ENCODE results near the gene DHRS2.
"Not testable (repeated sequence)": the region's sequence is repeated elsewhere in the genome, so short reads cannot be mapped to it uniquely, and the experiment has no call there.

DHRS2 gene

DNA sequence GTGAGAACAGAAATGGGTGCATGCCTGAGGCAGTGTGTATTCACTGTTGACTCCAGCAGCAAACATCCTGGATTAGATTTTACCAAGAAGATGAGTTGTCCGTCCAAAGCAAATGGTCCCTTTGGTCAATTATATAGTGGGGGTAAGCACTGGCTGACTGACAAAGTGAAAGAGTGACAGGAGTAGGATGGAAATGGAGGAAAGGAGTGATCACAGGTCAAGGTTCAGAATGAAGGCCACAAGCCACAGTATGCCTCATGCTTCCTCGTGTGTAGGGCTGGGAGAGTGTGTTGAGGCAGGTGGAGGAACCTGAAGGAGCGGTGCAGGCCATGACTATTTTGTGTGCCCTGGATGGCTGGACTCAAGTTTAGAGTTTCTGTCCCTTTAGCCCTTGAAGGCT is 14.3 kb downstream of the DHRS2 start:
- DNase-seq = no peak

DNA sequence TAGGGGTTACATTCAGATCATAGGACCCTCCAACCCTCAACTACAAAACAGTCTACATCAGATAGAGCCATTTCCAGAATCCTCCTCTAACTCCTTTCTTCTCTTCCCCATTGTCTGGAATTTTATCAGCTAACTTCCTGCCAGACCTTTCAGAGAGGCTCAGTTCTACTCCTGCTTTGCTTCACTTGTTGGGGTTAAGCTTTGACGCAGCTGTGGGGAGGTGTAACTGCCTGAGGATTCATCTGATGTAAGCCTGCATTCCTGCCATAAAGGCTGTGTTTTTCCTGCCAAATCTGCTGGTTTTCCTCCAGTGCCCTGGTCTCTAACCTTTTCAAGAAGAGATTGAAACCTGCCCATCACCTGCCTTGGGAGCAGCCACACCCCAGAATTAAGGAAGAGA is 16.9 kb downstream of the DHRS2 start:
- no peak for DNase-seq

DNA sequence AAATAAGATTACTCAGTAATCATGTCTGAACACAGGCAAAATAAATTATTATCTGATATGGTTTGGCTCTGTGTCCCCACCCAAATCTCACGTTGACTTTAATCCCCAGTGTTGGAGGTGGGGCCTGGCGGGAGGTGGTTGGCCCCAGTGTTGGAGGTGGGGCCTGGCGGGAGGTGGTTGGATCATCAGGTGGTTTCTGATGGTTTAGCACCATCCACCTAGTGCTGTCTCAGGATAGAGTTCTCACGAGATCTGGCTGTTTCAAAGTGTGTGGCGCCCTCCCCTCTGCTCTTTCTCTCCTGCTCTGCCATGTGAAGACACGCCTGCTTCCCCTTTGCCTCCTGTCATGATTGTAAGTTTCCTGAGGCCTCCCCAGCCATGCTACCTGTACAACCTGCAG is 18.1 kb downstream of the DHRS2 start:
- DNase-seq = no peak

DNA sequence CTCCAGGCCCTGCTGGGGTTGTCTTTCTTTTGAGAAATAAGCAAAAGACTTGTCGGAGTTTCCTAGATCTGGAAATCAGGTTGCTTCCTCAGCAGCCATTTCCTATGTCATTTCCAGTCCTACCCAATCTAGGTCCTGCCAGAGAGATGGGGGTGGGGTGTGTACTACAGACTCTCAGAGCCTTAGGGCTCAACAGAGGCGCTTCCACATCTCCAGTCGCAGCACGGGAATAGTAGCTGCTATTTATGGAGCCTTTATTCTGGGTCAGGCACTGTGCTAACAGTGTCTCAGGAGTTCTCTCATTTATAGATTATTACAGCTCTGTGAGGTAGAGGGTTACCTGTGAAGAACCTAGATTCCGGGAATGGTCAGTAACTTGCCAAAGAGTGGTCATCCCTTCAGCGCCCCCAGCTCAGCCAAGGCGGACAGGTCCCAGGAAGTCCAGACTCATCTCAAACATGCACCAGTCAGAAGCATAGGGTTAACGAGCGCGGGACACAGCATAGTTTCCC is 21.9 kb downstream of the DHRS2 start:
- no peak for DNase-seq

DNA sequence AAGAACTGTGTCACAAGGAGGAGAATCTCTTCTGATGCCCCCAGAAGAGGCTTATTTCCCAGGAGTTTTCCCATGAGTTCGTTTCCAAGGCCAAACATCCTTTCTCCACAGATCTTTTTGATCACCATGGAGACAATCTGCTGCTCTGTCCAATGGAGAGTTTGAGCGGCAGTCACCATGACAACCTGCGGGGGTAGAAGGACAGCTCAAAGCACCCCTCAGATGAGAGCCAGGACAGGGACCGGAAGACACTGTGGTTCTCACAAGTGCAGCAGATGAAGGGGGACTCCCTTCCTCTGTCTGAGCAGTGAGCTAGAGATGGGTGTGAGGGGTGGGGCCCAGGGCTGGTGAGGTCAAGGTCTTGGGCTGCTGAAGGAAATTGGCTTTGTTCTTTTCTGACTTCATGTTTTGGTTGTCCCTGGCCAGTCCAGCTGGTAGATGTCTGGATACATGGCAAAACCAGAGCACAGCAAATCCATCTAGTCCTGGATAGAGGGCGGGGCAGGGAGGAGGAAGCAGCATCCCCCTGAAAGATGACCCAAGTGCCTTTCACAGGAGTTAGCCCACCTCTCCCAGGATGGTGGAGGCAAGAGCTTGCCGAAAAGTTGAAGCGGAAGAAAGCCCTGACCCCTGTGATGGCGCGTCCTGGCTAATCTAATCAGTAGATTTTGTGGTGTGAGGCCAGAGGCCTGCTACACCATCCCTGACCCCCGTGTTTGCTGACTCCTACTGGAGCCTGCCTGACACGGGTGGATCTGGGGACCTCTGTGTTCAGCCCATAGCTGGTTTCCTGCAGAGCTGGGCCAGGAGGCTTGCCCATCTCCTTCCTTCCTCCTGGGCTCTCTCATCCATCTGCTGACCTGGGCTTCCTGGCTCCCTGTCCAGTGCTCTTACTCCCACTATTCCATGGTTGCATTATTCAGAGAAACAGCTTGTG is 24.4 kb downstream of the DHRS2 start:
- no peak for DNase-seq

DNA sequence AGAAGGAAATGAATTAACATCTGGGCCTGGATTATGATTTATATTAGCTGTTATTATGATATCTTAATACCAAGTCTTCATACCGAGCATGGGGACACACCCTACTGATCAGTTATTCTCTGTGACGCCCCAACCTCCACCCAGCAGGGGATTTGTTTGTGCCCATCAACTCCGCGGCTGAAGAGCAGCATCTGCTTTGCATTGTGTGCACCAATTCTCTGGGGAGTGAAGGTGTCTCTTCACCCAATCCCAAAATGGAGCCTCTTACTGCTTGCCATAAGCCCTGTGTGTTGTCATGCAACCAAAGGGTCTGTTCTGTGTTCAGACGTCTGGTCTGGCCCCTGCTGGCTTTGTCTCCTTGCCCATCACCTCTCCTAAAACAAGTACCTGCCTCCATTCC is 25.4 kb downstream of the DHRS2 start:
- DNase-seq = no peak

DNA sequence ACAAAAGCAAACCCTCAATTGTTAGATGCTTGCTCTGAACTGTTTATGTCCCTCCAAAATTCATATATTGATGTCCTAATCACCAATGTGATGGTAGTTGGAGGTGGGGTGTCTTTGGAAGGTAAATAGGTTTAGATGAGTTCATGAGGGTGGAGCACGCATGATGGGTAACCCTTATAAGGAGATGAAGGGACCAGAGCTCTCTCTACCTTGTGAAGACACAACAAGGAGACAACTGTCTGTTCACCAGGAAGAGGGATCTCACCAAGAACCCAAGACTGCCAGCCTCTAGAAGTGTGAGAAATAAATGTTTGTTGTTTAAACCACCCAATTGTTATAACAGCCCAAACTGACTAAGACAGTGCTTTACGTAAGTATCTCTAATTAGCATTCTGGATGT is 27.0 kb downstream of the DHRS2 start:
- DNase-seq = no peak

DNA sequence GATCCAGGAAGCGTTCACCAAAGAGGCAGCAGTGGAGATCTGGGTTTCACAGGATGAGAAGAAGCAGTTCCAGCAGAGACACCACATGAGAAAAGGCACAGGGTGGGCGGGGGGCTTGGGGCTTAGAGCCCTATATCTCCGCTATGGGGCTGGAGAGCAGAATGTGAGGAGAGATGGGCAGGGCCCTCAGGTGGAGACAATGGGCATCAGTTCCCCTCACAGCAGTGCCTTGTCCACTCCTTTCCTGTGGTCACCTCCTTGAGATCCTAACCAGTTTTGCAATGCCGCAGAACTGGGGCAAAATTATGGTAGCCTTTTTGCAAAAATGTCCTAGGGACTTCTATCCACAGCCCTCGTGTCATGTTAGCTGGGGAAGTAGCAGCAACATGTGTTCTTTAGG is 27.5 kb downstream of the DHRS2 start:
- DNase-seq = no peak

DNA sequence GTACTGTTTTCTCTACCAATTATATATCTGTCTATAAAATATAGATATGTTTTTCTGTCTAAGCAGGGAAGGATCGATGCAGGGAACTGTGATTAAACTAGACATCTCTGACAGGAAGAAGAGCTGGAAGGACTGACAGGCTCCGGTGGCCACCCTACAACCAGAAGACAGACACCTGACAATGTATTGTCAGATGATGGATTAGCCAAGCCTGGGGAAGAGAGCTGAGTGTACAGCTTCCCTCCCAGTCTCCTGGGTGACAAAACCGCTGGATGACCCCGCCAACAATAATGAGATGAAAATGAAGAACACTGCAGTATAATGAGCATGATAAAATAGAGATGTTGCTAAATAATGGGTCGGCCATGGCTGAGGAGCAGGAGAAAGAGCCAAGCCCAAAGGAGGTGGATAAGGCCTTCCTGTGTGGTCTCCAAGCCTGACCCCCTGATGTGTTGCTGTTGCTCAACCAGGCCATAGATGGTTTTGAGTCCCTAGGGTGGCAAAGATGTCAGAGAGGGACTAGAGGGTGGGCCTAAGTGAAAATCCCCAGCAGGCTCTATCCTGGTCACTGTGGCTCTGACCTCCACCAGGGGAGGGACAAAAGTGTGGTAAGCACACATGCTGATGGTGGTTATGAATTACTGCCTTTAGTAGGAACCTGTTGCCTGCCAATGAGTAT is 28.2 kb downstream of the DHRS2 start:
- no peak for DNase-seq

DNA sequence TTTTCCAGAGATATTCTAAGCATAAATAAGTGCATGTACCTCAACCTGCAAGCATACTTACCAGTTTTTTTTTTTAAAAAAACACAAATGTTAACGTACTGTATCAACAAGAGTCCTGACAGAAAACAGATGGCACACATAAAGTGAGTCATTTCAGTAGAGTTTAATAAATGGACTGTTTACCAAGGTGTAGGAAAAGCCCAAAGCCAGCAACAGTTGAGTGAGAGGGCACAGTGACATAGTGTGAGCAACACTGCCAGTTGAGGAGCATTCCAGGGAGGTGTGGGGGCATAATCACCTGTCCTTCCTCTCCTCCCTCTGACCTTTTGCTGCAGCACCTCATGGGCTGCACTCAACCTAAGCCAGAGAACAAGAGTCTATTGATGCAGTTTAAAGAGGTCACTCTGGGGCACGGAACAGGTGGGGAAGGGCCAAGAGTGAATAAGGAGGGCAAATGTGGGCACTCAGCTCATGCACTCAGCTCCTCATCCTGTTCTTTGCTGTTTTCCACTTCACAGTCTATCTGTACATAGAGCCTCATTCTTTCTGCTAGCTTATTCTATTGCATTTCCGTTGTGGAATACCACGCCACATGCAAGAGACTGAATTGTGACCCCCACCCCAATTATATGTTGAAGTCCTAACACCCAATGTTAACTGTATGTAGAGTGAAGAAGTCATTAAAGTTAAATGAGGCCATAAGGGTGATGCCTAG is 29.3 kb downstream of the DHRS2 start:
- DNase-seq = no peak

DNA sequence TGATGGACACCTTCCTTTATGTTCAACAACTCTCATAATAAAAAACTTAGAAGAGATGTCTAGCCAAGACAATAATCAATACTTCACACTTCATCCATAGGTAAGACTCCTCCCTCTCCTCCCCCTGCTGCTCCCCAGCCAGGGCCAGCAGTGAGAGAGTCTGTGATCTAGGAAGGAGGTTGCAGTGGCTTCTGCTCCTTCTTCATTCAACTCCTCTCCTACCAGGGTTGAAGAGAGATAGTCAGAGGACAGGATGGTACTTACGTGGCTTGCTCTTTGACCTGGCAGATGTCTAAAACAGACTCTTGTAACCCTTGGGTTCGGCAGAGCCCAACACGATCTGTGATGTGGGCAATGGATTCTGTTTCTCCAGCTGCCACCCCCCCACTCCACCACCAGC is 31.0 kb downstream of the DHRS2 start:
- DNase-seq = no peak

DNA sequence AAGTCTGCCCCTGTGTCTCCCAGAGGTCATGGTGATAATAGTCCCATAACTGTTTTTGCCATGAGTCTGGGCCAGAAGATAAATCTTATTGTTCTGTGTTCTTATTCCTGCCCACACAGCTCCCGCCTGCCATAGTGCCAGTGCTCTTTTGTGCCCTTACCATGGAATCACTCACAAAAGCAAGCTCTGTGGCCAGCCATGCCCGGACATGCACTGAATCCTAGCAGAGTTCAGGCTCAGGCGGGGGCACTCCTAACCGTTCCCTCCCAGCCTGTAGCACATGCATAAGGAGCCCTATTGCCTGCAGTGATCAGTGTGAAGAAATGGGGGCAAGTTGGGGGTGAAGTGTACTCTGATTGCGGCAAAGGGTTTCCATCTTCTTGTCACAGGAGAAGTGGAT is 33.3 kb downstream of the DHRS2 start:
- DNase-seq = no peak

DNA sequence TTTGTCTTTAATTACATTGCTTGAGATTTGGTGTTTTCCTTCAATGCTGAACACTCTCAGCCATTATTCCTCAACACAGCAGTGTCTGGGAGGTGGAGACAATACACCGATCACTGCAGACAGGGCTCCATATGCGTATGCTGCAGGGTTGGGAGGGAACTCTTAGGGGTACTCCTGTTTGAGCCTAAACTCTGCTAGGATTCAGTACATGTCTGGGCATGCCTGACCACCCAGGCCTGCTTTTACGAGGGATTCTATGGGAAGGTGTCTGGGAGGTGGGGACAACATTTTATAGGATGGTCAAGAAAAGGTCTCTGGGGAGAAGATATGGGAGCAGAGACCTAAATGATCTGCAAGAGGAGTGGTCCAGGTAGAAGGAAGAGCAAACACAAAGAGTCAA is 34.3 kb downstream of the DHRS2 start:
- DNase-seq = no peak

DNA sequence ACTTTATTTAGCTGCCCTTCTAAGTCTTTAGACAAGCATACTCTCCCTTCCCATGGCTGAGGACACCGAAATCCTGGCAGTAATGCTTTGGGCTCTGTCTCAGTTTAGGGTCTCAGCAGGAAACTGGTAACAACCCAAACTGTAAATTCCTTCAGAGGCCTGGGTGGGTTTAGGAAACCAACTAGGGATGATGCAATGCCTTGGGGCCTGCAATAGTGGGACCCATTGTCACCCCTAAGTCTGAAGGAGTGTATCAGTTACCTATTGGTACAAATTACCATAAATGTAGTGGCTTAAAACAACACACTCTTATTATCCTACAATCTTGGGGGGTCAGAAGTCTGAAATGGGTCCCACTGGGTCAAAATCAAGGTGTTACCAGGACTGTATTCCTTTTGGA is 36.0 kb downstream of the DHRS2 start:
- DNase-seq = no peak

DNA sequence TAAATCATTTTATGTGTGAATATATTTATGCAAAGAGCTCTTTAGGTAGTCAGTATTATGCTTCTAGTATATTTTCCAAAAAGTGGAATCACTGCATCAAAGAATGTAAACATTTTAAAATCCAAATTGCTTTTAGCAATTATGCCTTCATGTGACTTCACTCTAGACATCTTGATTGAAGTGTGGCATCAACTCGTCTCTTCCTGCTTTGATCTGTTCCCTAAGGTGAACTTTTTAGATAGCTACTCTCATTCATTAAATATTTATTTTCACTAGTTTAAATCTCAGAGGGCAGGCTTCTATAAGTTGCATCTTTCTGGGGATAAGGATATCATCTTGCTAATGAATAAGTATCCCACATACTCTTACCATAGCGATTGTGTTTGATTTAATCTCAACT is 39.2 kb downstream of the DHRS2 start:
- no peak for DNase-seq

DNA sequence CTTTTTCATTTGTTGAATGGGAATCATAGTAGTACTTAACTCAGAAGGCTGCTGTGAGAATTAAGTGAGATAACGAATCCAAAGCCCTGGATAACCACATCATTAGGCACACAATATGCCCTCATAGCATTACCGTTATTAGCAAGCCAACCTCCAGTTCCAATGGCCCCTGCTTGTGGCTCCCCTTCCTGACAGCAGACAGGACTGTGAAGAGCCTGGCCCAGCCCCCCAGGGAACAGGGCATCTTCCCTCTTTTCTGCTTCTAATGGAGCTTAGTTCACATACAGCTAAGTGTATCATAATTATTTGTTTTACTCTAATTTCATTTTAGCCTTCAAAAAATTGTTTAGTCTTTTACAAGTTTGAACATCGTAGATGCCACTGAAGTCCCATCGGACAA is 39.7 kb downstream of the DHRS2 start:
- DNase-seq = no peak

DNA sequence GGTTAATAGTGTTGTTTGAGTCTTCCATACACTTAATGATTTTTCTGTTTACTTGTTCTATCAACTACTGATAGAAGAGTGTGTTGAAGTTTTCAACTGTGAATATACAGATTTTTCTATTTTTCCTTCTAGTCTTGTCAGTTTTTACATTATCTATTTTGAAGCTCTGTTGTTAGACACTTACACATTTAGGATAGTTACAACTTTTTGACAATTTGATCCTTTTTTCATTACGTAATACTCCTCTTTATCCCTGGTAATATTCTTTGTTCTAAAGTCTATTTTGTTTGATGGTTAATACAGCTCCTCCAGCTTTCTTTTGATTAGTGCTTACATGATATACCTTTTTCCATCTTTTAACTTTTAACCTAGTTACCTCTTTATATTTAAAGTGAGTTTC is 45.2 kb downstream of the DHRS2 start:
- no peak for DNase-seq

DNA sequence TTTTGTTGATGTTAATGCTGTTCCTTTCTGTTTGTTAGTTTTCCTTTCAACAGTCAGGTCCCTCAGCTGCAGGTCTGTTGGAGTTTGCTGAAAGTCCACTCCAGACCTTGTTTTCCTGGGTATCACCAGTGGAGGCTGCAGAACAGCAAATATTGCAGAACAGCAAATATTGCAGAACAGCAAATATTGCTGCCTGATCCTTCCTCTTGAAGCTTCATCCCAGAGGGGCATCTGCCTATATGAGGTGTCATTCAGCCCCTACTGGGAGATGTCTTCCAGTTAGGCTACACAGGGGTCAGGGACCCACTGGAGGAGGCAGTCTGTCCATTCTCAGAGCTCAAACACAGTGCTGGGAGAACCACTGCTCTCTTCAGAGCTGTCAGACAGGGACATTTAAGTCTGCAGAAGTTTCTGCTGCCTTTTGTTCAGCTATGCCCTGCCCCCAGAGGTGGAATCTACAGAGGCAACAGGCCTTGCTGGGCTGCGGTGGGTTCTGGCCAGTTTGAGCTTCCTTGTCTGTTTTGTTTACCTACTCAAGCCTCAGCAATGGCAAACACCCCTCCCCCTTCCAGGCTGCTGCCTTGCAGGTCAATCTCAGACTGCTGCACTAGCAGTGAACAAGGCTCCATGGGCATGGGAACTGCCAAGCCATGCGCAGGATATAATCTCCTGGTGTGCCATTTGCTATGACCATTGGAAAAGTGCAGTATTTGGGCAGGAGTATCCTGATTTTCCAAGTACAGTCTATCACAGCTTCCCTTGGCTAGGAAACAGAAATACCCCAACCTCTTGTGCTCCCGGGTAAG is 53.7 kb downstream of the DHRS2 start:
- DNase-seq = not testable (repeated sequence)

DNA sequence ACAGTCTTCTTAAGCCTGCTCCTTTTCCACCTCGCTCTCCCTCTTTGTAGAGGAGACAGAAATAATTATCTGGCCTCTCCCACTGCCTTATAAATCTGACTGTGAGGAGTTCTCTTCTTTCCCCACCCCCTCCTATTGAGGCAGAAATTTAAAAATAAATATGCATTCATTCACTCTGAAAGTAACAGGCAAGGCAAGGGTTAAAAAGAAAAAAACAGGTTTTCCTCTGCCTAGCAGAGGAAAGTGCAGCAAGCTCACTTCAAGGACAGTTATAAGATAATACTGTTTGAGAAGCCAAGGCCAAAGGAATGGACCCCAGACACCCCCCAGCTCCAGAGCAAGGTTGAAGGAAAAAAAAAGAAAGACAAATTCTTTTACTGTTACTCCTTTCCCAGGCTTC is 56.3 kb downstream of the DHRS2 start:
- DNase-seq = no peak

DNA sequence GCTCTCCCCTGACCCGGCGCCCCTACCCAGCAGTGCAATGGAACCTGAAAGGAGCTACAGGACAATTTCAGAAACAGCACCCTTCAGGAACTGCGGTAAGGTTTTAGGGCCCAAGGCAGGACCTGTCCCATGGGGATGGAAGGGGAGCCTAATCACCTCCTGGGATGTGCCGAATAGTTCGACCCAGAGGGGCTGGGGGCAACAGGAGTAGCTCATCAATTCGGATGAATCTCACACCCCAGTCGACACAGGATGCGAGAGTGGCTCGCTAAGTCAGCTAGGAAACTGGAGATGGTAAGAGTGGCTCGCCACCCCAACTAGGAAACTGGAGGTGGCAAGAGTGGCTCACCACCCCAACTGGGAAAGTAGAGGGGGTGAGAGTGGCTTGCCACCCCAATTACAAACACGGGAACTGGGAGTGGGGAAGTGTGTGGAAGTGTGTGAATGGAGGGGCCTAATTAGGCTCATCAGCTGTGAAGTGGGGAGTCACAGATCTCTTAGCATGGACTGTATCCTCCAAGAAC is 57.1 kb downstream of the DHRS2 start:
- DNase-seq = no peak

DNA sequence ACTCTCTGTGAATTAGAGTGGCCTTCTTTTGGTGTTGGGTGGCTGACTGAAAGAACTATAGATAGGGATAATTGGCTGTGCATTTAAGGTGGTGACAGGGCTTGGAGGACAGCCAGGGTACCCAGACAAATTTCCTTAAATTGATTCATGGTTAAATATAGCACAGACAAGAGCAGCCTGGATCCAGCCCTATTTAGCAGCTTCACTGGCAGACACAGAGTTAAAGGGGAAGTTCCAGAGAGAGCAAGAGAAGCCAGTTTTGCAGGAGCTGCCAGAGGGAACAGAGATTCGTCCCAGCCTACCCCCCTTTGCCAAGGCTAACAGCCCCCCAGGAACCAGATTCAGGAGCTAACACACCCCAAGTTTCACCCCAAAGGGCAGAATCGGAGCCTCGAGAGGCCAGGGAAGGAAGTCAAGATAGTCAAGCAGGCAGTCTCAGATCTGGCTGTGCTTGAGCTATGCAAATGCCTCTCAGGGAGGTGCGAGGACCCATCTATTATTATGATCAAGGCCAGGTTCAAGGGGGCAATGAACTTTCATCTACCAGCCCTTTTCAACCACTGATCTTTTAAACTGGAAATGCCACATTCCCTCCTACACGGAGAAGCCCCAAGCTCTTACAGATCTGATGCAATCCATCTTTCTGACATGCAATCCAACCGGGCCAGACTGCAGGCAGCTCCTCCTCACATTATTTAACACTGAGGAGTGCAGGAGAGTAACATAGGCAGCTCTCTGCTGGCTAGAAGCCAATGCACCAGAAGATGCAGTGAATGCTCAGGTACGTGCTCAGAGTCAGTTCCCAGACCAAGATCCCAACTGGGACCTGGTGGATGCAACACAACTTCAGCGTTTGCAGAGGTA is 58.2 kb downstream of the DHRS2 start:
- no peak for DNase-seq
